ENCODE results near the gene ADGRE2.

DNA sequence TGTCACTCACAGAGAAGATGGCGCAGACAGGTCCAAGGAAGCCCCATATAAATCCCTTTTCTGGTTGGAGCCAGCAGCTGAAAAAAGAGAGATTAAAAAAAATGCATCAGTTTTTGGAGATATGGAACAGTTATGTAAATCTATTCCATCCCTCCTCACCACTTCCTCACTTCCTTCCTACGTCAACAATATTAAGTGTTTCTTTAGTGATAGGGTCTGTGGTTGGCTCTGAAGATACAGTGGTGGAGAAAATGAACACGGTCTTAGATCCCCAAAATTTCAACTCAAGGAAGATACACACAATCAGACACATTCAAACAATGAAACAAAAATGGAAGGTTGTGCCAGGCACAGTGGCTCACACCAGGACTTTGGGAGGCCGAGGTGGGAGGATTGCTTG, 31.5 kb downstream of the ADGRE2 start:
- TF ChIP-seq, protein P1, sequence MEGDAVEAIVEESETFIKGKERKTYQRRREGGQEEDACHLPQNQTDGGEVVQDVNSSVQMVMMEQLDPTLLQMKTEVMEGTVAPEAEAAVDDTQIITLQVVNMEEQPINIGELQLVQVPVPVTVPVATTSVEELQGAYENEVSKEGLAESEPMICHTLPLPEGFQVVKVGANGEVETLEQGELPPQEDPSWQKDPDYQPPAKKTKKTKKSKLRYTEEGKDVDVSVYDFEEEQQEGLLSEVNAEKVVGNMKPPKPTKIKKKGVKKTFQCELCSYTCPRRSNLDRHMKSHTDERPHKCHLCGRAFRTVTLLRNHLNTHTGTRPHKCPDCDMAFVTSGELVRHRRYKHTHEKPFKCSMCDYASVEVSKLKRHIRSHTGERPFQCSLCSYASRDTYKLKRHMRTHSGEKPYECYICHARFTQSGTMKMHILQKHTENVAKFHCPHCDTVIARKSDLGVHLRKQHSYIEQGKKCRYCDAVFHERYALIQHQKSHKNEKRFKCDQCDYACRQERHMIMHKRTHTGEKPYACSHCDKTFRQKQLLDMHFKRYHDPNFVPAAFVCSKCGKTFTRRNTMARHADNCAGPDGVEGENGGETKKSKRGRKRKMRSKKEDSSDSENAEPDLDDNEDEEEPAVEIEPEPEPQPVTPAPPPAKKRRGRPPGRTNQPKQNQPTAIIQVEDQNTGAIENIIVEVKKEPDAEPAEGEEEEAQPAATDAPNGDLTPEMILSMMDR (IDR thresholded peaks at IDR 0.05; ENCODE audit: low read depth, low read length) = no peak
- TF ChIP-seq EZH2phosphoT487 (IDR thresholded peaks at IDR 0.05; ENCODE audit: low read depth) = no peak
